NCI-H146 treated with DMSO at 0.1 percent for 48 hours (cell line): Measurements from ENCODE around the gene METAP1D.

Experiments
- DNase-seq: peaks from one replicate; lab custom pipeline; 2025; ENCODE audit not compliant: unreplicated experiment; lab: John Stamatoyannopoulos, UW

Gene METAP1D

GRCh38 chr2:172079416-172079815 lies 79.7 kb downstream of the METAP1D start:
- DNase-seq: no peak

GRCh38 chr2:172079838-172080640 lies 80.3 kb downstream of the METAP1D start:
- DNase-seq: no peak

GRCh38 chr2:172080641-172081220 lies 81.0 kb downstream of the METAP1D start:
- DNase-seq: no peak

GRCh38 chr2:172081221-172082022 lies 81.7 kb downstream of the METAP1D start:
- no peak for DNase-seq

DNA sequence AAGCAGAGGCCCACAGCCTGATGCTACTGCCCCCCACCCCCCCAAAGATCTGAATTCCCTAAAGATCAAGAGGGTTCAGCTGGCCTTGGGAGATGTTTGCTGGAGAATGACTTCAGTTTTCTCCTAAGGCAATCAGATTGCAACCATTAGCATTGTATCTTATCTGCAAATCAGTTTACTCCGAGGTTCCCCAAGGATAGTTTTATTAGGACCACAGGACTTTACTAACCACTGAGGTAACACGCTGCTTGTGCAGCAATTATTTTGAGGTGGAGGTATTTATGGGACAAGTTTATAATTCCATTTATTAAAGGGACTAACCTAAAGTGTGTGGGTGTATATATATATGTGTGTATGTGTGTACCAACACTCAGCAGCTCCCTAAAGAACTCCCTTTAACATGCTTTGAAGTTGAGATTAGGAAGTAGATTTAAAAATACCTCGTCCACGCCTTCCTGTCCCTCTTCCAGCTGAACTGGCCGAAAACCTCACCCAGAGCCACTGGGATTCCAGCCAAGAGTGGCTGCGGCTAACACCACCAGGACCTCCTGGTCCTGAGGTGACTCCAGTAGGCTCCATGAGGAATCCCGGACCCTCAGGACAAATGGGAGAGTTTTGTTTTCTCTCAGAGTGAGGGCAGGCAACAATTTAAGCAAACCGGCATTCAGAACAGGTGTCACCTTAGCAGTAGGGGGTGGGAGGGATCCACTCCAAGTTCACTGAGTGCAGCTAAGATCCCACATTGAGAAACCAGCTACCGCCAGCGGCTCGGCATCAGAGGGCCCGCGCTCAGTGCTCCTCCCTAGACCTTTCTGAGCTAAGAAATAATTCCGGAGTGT lies 82.6 kb downstream of the METAP1D start:
- DNase-seq: no peak

DNA sequence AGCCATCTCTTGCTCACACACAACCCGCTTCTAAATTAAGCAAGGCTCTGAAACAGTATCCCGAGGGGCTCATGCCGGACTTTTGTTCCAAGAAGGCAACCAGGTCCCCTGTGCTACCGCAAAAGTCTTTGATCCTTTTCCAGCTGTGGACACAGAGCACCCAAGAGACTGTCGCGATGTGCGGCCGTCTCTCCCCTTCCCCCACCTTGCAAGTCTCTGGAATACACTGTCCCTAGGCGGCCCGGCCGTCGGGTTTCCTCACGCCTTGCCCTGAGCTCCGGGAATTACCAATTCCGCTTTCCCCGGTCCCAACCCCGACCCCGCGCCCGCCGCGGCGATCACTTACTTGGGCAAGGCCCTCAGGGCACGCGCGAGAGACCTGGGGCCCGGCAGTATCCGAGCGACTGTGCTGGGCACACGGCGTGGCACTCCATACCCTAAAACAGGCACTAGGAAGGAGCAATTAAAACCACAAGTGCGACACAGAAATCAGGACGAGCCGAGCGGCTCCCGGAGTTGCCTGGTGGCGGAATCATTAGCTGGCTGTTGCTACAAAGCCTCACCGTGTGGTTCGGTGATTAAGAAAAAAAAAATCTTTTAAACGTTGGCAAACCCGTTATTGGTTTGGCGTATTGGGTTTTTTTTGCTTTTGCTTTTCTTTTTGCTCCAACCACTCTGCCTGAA lies 83.3 kb downstream of the METAP1D start:
- DNase-seq: no peak

- DNase-seq: no peak
Observed at GRCh38 chr2:172083628-172084394, 84.1 kb downstream of the METAP1D start.

- DNase-seq: no peak
Observed at GRCh38 chr2:172084395-172084644, 84.6 kb downstream of the METAP1D start.

GRCh38 chr2:172084645-172085459 lies 85.1 kb downstream of the METAP1D start:
- no peak for DNase-seq

- no peak for DNase-seq
Observed at GRCh38 chr2:172085460-172086159, 85.9 kb downstream of the METAP1D start, which contains the start of gene DLX1. TSS of gene DLX1 (plus strand) at chr2:172085507. CDS start at chr2:172085678, 171 bp downstream.

GRCh38 chr2:172086241-172087206 lies 86.8 kb downstream of the METAP1D start:
- no peak for DNase-seq

DNA sequence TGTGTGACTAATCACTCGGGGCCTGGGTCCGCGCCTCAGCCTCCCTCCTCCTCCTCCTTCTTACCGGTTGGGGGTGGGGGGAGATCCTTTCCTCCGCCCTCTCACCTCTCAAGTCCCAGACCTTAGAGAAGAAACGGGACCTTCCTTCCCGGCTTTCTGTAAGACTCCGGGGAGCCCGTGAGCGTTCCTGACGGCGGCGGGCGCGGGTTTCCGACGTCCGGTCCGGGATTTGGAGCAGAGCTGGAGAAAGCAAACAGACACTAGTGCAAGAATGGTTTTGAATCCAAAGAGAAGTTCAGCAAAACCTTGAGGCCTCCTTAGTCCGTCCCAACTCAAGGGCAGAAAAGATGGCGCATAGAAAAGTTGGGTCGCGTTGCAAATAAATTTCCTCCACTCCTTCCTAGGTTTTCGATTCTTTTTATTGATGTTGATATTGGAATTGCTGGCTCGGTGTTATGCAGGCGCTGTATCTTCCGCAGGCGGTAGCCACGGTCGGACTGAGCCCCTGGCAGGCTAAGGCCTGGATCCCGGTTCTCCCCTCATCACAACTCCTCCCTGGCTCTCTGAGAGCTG lies 87.5 kb downstream of the METAP1D start:
- DNase-seq: no peak

- DNase-seq: no peak
Observed at GRCh38 chr2:172087780-172088244, 88.1 kb downstream of the METAP1D start.

DNA sequence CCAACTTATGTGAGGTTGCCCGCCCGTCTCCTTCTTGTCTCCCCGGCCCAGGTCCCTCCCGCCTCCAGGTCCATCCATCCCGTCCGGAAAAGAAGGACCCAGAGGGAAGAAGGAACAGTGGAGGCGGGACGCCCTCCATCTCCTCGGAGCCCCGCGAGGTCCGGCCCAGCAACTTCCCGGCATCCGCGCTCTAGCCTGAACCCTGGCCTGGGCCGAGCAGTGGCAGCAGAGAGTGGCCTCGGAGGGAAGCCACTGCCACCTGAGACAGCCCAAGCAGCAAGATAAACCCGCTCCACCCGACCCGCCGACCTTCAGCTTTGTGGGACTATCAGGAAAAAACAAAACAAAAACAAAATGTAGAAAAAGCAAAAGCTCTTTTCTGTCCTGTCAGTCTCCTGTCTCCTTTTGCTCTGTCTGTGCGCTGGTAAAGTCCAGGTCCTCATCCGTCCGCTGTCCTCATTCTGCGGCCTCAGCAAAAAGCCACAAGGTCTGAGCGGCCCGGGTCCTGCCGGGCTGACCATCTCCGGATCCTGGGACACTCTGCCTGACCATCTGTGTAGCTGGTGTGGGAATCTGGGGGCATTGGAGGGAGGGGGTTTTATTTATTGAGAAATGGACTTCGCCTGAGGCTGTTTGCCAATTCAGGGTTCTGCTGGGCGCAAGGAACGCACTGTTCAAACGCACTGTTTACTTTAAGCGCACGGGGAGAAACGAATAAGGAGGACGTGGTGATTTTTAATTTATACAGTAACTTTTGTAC lies 88.7 kb downstream of the METAP1D start:
- DNase-seq: no peak

- no peak for DNase-seq
Observed at GRCh38 chr2:172089005-172089504, 89.3 kb downstream of the METAP1D start.

DNA sequence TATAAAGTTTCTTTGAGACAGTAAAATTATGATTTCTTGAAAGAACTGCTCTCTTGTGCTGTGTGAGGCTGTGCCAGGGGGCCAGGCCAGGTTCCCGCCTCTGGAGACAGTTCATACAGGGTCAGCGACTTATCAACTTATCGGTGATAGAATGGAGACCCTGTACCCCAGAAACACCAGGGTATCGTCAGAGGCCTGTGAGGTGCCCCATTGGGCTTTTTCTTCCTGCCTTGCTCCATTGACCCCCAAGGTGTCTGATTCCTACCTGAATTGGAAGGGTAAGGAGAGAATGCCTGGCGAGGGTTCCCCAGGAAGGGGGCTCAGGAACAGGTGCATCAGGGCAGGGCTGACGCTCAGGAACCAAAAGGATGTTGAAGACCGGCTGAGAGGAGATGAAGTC lies 89.9 kb downstream of the METAP1D start:
- DNase-seq: no peak
